ENCODE data around the gene RHBDF2. TPM values are rescaled to one million over a fixed set of nuclear protein-coding genes. Genes with fewer than 3 reads are reported as not detected.

The RHBDF2 gene
- total RNA-seq, 4 donors from 2014 or later: 53.7 to 76.1 (median 62.6) TPM

GRCh38 chr17:76438906-76439305 lies 62.3 kb downstream of the RHBDF2 start:
- intact Hi-C loops (cut with DNase I; ENCODE audit: low total_unique reads): no loop called here
- 73 to 77% methylated on average over 9 of the region's 9 CpGs for WGBS, 2 donors
- no peak overlapping the region for H3K4me3 ChIP-seq (ENCODE audit: low read depth, poor library complexity, severe bottlenecking)
- no peak for DNase-seq (ENCODE audit: low spot score in 2 of 2)
- no peak for TF ChIP-seq POLR2A (IDR thresholded peaks at IDR 0.05)
- TF ChIP-seq CTCF (IDR thresholded peaks at IDR 0.05): no peak

- 61 to 62% methylated on average over 13 of the region's 13 CpGs for WGBS, 2 donors
- intact Hi-C loops (cut with DNase I; ENCODE audit: low total_unique reads): no loop called here
- no peak for DNase-seq (ENCODE audit: low spot score in 2 of 2)
- TF ChIP-seq CTCF (IDR thresholded peaks at IDR 0.05) (no peak), POLR2A (IDR thresholded peaks at IDR 0.05) (no peak)
- H3K4me3 ChIP-seq (ENCODE audit: low read depth, poor library complexity, severe bottlenecking): no peak overlapping the region
Observed at GRCh38 chr17:76437467-76438402, 63.5 kb downstream of the RHBDF2 start.

DNA sequence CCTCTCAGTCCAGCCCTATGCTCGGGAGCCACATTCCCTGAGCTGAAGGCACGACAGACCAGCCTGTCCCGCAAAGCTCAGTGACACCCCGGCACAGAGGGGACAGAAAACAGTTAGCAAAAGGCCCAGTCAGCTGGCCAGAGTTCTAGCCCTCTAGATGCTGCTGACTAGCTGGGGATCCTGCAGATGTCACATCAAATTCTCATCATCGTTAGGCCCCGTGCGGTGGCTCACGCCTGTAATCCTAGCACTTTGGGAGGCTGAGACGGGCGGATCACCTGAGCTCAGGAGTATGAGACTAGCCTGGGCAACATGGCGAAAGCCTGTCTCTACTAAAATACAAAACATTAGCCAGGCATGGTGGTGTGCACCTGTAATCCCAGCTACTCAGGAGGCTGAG lies 65.5 kb downstream of the RHBDF2 start:
- intact Hi-C loops (cut with DNase I; ENCODE audit: low total_unique reads): no loop called here
- no peak for TF ChIP-seq CTCF (IDR thresholded peaks at IDR 0.05)
- no peak for TF ChIP-seq POLR2A (IDR thresholded peaks at IDR 0.05)

DNA sequence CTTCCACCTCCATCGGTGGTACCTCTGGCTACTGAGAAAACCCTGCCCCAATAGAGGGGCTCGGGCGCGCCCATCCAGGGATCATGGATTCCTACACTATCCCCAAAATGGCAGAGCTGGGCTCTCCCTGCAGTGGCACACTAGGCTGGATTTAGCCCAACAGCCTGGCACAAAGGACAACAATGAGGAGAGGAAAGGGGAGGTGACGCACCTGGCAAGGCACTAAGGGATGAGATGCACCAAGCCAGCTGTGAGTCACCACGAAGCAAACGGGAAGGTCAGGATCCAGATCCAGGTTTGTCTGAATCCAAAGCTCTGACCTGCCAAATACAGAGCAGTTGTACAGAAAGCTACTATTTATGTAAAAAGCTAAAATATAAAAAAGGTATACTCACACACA lies 66.4 kb downstream of the RHBDF2 start:
- intact Hi-C loops (cut with DNase I; ENCODE audit: low total_unique reads): no loop called here
- 71 to 77% methylated on average over 7 of the region's 7 CpGs for WGBS, 2 donors
- H3K4me3 ChIP-seq (ENCODE audit: low read depth, poor library complexity, severe bottlenecking): no peak overlapping the region
- TF ChIP-seq CTCF (IDR thresholded peaks at IDR 0.05) (no peak), POLR2A (IDR thresholded peaks at IDR 0.05) (no peak)
- DNase-seq (ENCODE audit: low spot score in 2 of 2): no peak

More for the DNA sequence above, 65.5 kb downstream of the RHBDF2 start:
- WGBS, 2 donors: 92 to 98% methylated on average over 11 of the region's 11 CpGs
- DNase-seq (ENCODE audit: low spot score in 2 of 2): no peak
- H3K4me3 ChIP-seq (ENCODE audit: low read depth, poor library complexity, severe bottlenecking): no peak overlapping the region

- DNase-seq (ENCODE audit: low spot score in 2 of 2): no peak
- no peak overlapping the region for H3K4me3 ChIP-seq (ENCODE audit: low read depth, poor library complexity, severe bottlenecking)
- TF ChIP-seq POLR2A (IDR thresholded peaks at IDR 0.05) (no peak), CTCF (IDR thresholded peaks at IDR 0.05) (no peak)
- intact Hi-C loops (cut with DNase I; ENCODE audit: low total_unique reads): no loop called here
- 93 to 94% methylated on average over 9 of the region's 9 CpGs for WGBS, 2 donors
Observed at GRCh38 chr17:76433693-76434092, 67.5 kb downstream of the RHBDF2 start.
